Right kidney (tissue), 1 donor: Measurements from ENCODE around the gene STX8.
"Not testable (repeated sequence)": the region's sequence is repeated elsewhere in the genome, so short reads cannot be mapped to it uniquely, and the experiment has no call there.

Experiments
- DNase-seq: peaks from one replicate; pipeline ENCODE4 v3.0.0-alpha.2; 2016

The STX8 gene

GRCh38 chr17:9339482-9339881, 236.1 kb downstream of the STX8 start:
- not testable (repeated sequence) for DNase-seq

GRCh38 chr17:9336817-9337216, 238.8 kb downstream of the STX8 start:
- no peak for DNase-seq

GRCh38 chr17:9334536-9335446, 240.8 kb downstream of the STX8 start:
- DNase-seq, result no peak

- DNase-seq, result no peak
These were observed 243.5 kb downstream of the STX8 start for GRCh38 chr17:9332132-9332494.

- DNase-seq, result no peak
These were observed 244.1 kb downstream of the STX8 start for GRCh38 chr17:9331279-9332131.

- DNase-seq, result no peak
These were observed 244.9 kb downstream of the STX8 start for GRCh38 chr17:9330611-9331271.

GRCh38 chr17:9330141-9330540, 245.5 kb downstream of the STX8 start:
- no peak for DNase-seq

- no peak for DNase-seq
These were observed 246.2 kb downstream of the STX8 start for GRCh38 chr17:9329251-9329921.

- no peak for DNase-seq
These were observed 250.8 kb downstream of the STX8 start for GRCh38 chr17:9324864-9325263.

- DNase-seq, result no peak
These were observed 253.3 kb downstream of the STX8 start for GRCh38 chr17:9322326-9322725.

- no peak for DNase-seq
These were observed 253.7 kb downstream of the STX8 start for GRCh38 chr17:9321890-9322289.

- DNase-seq, result no peak
These were observed 260.3 kb downstream of the STX8 start for GRCh38 chr17:9315360-9315759.

- DNase-seq, result no peak
These were observed 262.3 kb downstream of the STX8 start for GRCh38 chr17:9313346-9313745.

GRCh38 chr17:9309216-9309615, 266.4 kb downstream of the STX8 start:
- DNase-seq, result no peak

- DNase-seq, result no peak
These were observed 267.6 kb downstream of the STX8 start for GRCh38 chr17:9308069-9308468.

- DNase-seq, result no peak
These were observed 268.2 kb downstream of the STX8 start for GRCh38 chr17:9307313-9307998.

- no peak for DNase-seq
These were observed 269.5 kb downstream of the STX8 start for GRCh38 chr17:9306086-9306485.

- DNase-seq, result no peak
These were observed 275.9 kb downstream of the STX8 start for GRCh38 chr17:9299695-9300094.

- no peak for DNase-seq
These were observed 276.8 kb downstream of the STX8 start for GRCh38 chr17:9298776-9299295.

GRCh38 chr17:9298135-9298534, 277.5 kb downstream of the STX8 start:
- DNase-seq, result no peak

- no peak for DNase-seq
These were observed 280.9 kb downstream of the STX8 start for GRCh38 chr17:9294661-9295210.
